ENCODE results near the gene BRD3OS. TPM values are rescaled to one million over a fixed set of nuclear protein-coding genes. Genes with fewer than 3 reads are reported as not detected.
"Not testable (repeated sequence)": the region's sequence is repeated elsewhere in the genome, so short reads cannot be mapped to it uniquely, and the experiment has no call there.

Gene BRD3OS
- total and polyA plus RNA-seq, 9 donors: 7.8 to 10.5 (median 9.6) TPM

DNA sequence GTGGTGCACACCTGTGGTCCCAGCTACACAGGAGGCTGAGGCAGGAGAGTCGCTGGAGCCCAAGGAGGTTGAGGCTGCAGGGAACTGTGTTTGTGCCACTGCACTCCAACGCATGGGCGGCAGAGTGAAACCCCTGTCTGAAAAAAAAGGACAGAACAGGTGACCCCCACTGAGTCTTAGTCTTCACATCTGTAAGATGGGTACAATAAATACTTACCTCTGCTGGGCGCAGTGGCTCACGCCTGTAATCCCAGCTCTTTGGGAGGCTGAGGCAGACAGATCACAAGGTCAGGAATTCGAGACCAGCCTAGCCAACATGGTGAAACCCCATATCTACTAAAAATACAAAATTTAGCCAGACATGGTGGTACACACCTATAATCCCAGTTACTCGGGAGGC is 47.4 kb downstream of the BRD3OS start:
- not testable (repeated sequence) for H3K27ac ChIP-seq (ENCODE audit: low read length); DNase-seq; H3K4me3 ChIP-seq (ENCODE audit: low read length); H3K36me3 ChIP-seq (ENCODE audit: control insufficient read depth, insufficient read depth, low read length); H3K4me1 ChIP-seq (ENCODE audit: control insufficient read depth, insufficient read depth, low read length); H3K9me3 ChIP-seq (replicated peaks; ENCODE audit: control insufficient read depth, low read depth, low read length)
- 96% methylated on average over 4 of the region's 7 CpGs for WGBS (ENCODE audit: insufficient coverage)
- peaks cover 21% of the 10 kb centered on the region for H3K27me3 ChIP-seq (ENCODE audit: control insufficient read depth, insufficient read depth, low read length)

DNA sequence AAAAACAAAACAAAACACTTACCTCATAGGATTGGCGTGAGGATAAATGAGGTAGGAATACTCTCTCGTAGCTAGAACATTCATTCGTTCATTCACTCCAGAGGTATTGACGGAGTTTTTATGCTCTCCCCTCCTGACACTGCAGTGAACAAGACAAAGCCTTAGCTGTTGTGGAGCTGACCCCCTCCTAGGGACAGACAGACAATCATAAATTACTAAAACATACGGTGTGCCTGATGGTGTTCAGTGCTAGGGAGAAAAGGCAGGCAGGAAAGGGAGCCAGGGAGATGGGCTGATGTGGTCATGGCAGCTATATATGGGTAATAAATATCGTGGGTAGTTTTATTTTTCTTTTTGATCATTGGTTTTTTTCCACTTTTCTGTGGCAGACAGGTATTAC is 48.2 kb downstream of the BRD3OS start:
- 25% methylated on average over 1 of the region's 6 CpGs for WGBS (ENCODE audit: insufficient coverage)
- H3K27ac ChIP-seq (ENCODE audit: low read length): no peak overlapping the region
- H3K36me3 ChIP-seq (ENCODE audit: control insufficient read depth, insufficient read depth, low read length): no peaks in the 10 kb centered on the region
- H3K4me3 ChIP-seq (ENCODE audit: low read length): no peak overlapping the region
- peaks cover 5% of the 10 kb centered on the region for H3K4me1 ChIP-seq (ENCODE audit: control insufficient read depth, insufficient read depth, low read length)
- peaks cover 21% of the 10 kb centered on the region for H3K27me3 ChIP-seq (ENCODE audit: control insufficient read depth, insufficient read depth, low read length)
- DNase-seq: no peak
- H3K9me3 ChIP-seq (replicated peaks; ENCODE audit: control insufficient read depth, low read depth, low read length): no peaks in the 10 kb centered on the region

DNA sequence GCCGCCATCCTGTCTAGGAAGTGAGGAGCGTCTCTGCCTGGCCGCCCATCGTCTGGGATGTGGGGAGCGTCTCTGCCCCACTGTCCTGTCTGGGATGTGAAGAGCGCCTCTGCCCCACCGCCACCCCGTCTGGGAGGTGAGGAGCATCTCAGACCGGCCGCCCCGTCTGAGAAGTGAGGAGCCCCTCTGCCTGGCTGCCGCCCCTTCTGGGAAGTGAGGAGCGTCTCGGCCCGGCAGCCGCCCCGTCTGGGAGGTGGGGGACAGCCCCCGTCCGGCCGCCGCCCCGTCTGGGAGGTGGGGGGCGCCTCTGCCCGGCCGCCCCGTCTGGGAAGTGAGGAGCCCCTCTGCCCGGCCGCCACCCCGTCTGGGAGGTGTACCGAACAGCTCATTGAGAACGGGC is 50.4 kb downstream of the BRD3OS start:
- H3K27ac ChIP-seq (ENCODE audit: low read length); H3K9me3 ChIP-seq (replicated peaks; ENCODE audit: control insufficient read depth, low read depth, low read length); H3K4me1 ChIP-seq (ENCODE audit: control insufficient read depth, insufficient read depth, low read length); H3K36me3 ChIP-seq (ENCODE audit: control insufficient read depth, insufficient read depth, low read length); H3K27me3 ChIP-seq (ENCODE audit: control insufficient read depth, insufficient read depth, low read length); DNase-seq; H3K4me3 ChIP-seq (ENCODE audit: low read length): not testable (repeated sequence)
- WGBS (ENCODE audit: insufficient coverage): 94% methylated on average over 21 of the region's 31 CpGs

DNA sequence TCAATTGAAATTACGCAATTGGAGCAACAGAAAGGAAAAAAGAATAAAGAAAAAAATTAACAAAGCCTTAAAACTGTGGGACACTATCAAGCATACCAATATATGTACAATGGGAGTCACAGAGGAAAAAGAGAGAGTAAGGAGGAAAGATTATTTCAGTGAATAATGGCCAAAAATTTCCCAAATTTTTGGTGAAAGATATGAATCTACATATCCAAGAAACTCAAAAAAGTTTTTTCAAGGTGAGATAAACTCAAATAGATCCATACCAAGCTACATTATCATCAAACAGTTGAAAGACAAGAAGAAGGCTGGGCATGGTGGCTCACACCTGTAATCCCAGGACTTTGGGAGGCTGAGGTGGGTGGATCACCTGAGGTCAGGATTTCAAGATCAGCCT is 51.4 kb downstream of the BRD3OS start:
- no CpG with 5 or more reads among the region's 1 CpG for WGBS (ENCODE audit: insufficient coverage)
- DNase-seq: no peak
- Histone ChIP-seq H3K27me3 (ENCODE audit: control insufficient read depth, insufficient read depth, low read length) (peaks cover 2% of the 10 kb centered on the region), H3K4me3 (ENCODE audit: low read length) (no peak overlapping the region), H3K36me3 (ENCODE audit: control insufficient read depth, insufficient read depth, low read length) (no peaks in the 10 kb centered on the region), H3K4me1 (ENCODE audit: control insufficient read depth, insufficient read depth, low read length) (no peaks in the 10 kb centered on the region), H3K27ac (ENCODE audit: low read length) (no peak overlapping the region), H3K9me3 (replicated peaks; ENCODE audit: control insufficient read depth, low read depth, low read length) (peaks cover 4% of the 10 kb centered on the region)

Other genes with a start within 250 kb of the BRD3OS start
- 7.4 TPM for gene VAV2, start 33.2 kb upstream of the BRD3OS start, total RNA-seq
- 10 to 100 TPM; 13.4 to 19.1 (median 16.0) TPM for gene VAV2, start 33.2 kb upstream of the BRD3OS start, polyA plus RNA-seq (ENCODE audit: insufficient read depth in 1 of 8, insufficient read length in 8 of 8, low replicate concordance in 1 of 8)
- gene BRD3, start 42.5 kb downstream of the BRD3OS start, total RNA-seq: 16.8 TPM
- 10 to 100 TPM; 46.7 to 77.9 (median 63.3) TPM for gene BRD3, start 42.5 kb downstream of the BRD3OS start, polyA plus RNA-seq (ENCODE audit: insufficient read depth in 1 of 8, insufficient read length in 8 of 8, low replicate concordance in 1 of 8)
- gene WDR5, start 110.6 kb downstream of the BRD3OS start, total RNA-seq: 25.1 TPM
- 10 to 100 TPM; 42.0 to 60.2 (median 48.2) TPM for gene WDR5, start 110.6 kb downstream of the BRD3OS start, polyA plus RNA-seq (ENCODE audit: insufficient read depth in 1 of 8, insufficient read length in 8 of 8, low replicate concordance in 1 of 8)
- 26.3 TPM for gene RNU6ATAC, start 139.1 kb downstream of the BRD3OS start, total RNA-seq
- 1 to 10 TPM in 1 of 8 donors, not detected in 7; 1.1 TPM for gene RNU6ATAC, start 139.1 kb downstream of the BRD3OS start, polyA plus RNA-seq (ENCODE audit: insufficient read depth in 1 of 8, insufficient read length in 8 of 8, low replicate concordance in 1 of 8)

Measured in muscle of leg (tissue), 11 donors.